NCI-H1930 (cell line): Measurements from ENCODE around the gene DEFB131A.
"Not testable (repeated sequence)": the region's sequence is repeated elsewhere in the genome, so short reads cannot be mapped to it uniquely, and the experiment has no call there.

Experiments
- DNase-seq, 2 experiments: peaks; one replicate each; lab custom pipeline; 2025; lab: John Stamatoyannopoulos, UW

Gene DEFB131A

GRCh38 chr4:9444114-9444513 is at the start of gene DEFB131A:
DEFB131A (plus strand) TSS chr4:9444414; CDS start chr4:9444534, 120 bp downstream.
- not testable (repeated sequence) for DNase-seq

- DNase-seq: not testable (repeated sequence)
Measured at GRCh38 chr4:9405774-9406173, 38.4 kb upstream of the DEFB131A start.

DNA sequence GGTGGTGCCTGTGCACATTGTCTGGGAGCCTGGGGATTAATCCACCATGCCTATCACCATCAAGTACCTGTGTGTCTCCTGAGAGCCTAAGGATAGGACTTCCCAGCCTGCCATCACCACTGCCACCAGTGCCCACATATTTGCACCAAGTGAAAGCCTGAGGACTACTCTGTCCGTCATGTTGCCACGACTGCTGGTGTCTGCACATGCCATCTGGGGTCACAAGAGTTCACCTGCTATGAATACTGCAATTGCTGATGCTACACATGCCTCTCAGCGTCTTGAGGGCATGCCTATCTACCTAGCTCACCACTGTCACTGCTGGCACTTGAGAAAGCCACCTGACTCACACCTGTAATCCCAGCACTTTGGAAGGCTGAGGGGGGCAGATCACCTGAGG is 37.7 kb upstream of the DEFB131A start:
- DNase-seq: not testable (repeated sequence)

GRCh38 chr4:9409793-9410192 is 34.4 kb upstream of the DEFB131A start:
- DNase-seq: no peak

DNA sequence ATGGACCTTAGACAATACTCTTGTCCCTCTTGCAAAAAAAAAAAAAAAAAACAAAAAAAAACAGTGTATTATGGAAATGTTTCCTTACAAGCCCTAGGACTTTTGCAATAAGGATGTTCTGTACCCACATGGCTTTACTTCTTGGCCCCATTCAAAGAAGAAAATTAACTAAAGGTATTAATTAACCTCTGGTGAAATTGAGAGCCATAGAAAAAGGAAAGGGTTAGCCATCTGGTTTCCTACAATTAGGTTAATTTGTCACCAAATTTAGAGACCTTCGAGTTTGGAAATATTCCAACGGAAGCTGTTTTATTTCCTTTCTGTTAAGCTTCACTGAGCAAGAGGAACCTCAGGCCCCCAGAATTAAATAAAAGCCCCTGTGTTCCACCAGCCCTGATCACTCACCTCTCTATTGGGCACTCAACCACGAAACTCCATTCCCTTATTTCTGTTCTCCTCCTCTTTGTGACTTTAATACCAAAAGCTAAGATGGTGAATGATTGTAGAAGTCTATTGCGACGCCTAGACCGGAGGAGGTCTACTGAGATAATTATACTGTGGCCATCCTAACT is 22.2 kb upstream of the DEFB131A start:
- not testable (repeated sequence) for DNase-seq

DNA sequence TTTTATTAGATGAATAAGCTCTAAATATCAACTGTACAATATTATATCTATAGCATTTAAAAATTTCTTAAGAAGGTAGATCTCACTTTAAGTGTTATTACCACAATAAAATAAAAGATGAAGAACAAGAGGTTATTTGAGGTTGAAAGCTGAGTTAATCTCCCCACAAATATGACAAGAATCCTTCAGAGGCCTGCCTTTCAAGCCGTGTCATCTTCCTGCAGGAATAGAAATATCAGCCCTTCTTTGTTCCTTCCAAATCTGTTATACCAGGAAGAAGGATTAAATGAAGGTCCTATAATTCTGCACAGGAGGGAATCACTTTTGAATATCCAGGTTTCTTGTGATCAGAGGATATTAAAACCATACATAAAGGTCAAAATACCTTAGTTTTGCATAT is 18.3 kb upstream of the DEFB131A start:
- DNase-seq: not testable (repeated sequence)

GRCh38 chr4:9430061-9430460 is 14.2 kb upstream of the DEFB131A start:
- not testable (repeated sequence) for DNase-seq

GRCh38 chr4:9433320-9433719 is 10.9 kb upstream of the DEFB131A start:
- DNase-seq: not testable (repeated sequence)

- DNase-seq: not testable (repeated sequence)
Measured at GRCh38 chr4:9436728-9437127, 7.5 kb upstream of the DEFB131A start.

DNA sequence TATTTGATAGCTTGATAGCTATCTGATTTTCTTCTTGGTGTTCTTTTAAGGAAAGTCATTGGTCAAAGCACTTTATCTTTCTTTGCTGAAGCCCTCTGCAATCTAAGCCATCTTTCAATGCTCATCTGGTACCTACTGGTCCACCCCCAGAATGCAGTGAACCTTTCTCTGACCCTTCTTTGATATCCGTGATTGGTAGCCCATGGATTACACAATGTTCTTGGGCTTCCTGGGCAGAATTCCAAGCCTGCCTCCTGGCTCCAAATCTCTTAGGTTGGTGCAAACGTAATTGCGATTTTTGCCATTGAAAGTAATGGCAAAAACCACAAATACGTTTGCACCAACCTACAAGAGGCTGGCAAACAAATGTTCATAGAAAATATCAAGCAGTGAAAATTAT is 1.9 kb upstream of the DEFB131A start:
- DNase-seq: not testable (repeated sequence)

DNA sequence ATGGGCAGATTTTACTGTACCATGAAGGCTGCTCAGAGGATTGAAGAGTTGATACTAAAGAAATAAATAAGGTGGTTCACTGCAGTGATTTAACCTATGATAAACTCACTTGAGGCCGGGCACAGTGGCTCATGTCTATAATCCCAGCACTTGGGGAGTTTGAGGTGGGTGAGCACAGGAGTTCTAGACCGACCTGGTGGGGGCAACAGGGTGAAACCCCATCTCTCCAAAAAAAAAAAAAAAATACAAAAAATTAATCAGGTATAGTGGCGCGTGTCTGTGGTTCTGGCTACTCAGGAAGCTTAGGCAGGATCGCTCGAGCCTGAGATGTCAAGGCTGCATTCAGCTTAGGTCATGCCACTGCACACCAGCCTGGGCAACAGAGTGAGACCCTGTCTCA is 467 bp downstream of the DEFB131A start:
- DNase-seq: not testable (repeated sequence)

GRCh38 chr4:9452251-9452650 is 8.0 kb downstream of the DEFB131A start:
- not testable (repeated sequence) for DNase-seq

GRCh38 chr4:9454284-9454683 is 10.1 kb downstream of the DEFB131A start:
- not testable (repeated sequence) for DNase-seq

GRCh38 chr4:9455046-9455445 is 10.8 kb downstream of the DEFB131A start:
- DNase-seq: not testable (repeated sequence)

DNA sequence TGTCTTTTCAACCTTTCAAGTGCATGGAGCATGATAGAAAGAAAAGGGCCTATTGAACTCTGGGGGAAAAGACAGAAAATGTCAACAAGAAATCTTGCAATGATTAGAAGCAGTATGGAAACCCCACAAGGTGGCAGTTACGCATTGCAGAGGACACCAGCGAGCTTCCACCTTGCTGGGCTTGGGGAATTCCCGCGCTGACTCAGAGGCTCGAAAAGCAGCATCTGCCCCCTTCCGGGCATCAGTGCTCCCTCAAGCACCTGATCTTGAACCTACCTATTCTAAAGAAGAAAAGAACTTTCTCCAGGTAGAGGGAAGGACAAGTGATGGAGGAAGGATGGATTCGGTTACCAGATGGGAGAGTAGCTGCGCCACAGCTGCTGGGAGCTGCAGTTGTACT is 35.3 kb downstream of the DEFB131A start:
- DNase-seq: not testable (repeated sequence)

- DNase-seq: not testable (repeated sequence)
Measured at GRCh38 chr4:9480066-9480465, 35.9 kb downstream of the DEFB131A start.

DNA sequence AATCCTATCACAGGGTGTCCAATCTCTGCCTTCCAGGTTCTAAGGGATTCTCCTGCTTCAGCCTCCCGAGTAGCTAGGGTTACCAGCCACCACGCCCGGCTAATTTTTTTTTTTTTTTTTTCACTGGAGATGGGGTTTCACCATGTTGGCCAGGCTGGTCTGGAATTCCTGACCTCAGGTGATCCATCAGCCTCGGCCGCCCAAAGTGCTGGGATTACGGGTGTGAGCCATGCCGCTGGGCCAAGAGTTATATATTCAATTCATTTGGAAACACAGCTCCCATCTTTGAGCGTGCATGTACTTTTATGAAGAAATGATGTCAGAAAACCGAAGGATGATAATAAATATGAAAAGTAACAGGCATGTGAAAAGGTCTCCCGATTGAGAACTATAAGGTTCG is 38.7 kb downstream of the DEFB131A start:
- DNase-seq: not testable (repeated sequence)

DNA sequence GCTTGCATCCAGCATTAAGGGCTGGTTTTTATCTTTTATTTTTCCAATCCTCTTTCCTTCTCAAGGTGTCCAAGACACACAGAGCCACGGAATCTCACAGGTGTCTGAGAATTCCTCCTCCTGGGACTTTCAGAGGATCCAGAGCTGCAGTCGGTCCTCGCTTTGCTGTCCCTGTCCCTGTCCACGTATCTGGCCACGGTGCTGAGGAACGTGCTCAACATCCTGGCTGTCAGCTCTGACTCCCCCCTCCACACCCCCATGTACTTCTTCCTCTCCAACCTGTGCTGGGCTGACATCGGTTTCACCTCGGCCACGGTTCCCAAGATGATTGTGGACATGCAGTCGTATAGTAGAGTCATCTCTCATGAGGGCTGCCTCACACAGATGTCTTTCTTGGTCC is 39.5 kb downstream of the DEFB131A start:
- DNase-seq: not testable (repeated sequence)

- not testable (repeated sequence) for DNase-seq
Measured at GRCh38 chr4:9486880-9487279, 42.7 kb downstream of the DEFB131A start.

DNA sequence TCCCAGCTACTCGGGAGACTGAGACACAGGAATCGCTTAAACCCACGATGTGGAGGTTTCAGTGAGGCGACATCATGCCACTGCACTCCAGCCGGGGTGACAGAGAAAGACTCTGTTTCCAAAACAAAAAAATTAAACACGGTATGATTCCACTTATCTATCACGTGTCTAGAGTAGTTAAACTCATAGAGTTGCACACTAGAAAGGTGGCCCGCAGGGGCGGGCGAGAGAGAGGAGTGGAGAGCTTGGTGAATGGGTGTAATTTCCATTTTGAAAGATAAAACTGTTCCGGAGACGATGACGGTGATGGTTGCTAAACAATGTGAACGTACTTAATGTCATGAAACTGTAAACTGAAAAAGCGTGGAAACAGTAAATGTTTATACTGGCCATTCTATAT is 44.6 kb downstream of the DEFB131A start:
- DNase-seq: not testable (repeated sequence)

DNA sequence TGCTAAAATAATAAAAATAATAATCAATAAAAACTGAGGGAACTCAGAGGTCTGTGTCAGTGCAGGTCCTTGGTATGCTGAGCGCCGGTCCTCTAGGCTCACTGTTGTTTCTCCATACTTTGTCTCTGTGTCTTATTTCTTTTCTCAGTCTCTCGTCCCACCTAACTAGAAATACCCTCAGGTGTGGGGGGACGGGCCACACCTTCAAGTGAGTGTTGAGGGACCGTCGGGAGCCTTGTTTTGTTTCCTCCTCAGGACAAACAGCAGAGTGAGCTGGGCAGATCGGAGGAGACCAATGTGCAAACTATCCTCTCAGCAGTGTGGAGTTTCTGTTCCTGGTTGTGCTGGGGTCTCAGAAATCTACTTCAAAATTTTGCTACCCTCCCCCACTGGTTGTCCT is 46.3 kb downstream of the DEFB131A start:
- DNase-seq: not testable (repeated sequence)

- not testable (repeated sequence) for DNase-seq
Measured at GRCh38 chr4:9490986-9491385, 46.8 kb downstream of the DEFB131A start.

DNA sequence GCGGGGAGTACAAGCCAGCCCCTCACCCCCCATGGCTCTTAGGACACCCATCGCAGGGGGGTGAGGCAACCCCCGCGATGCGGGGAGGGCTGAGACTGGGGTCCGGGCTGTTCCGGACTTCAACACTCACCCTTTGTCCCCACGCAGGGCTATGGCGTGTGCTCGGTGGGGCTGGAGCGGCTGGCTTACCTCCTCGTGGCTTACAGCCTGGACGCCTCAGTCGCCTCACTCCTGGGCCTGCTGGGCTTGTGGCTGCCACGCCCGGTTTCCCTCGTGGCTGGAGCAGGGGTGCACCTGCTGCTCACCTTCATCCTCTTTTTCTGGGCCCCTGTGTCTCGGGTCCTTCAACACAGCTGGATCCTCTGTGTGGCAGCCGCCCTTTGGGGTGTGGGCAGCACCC is 49.4 kb downstream of the DEFB131A start:
- not testable (repeated sequence) for DNase-seq
